Measurements from ENCODE around the gene SHMT2. TPM values are rescaled to one million over a fixed set of nuclear protein-coding genes. Genes with fewer than 3 reads are reported as not detected.

Gene SHMT2
- total and polyA plus RNA-seq, 2 of the 4 experiments (the other 2 are of a cell fraction), result 266 to 364 TPM

DNA sequence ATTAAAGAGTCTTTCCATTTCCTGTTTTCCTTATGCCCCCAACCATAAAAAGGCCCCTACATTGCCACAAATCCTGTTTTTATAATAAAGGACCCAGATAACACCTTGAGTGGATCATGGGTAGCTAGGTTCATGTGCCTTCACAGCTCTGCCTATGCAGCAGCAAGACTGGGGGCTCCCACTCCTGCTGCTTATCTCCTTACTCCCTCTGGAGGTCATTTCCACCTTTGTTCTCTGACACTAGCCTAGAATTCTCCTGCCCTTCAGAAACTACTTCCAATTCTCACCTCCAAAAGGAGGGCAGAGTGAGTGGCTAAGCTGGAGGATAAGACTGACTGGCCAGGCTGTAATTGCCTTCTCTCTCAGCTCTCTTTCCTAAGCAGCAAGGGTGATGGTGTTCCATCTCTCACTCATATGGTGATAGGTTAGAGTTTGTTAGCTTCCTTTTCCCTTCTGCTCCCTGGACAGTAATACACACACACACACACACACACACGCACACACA, 41.5 kb downstream of the SHMT2 start:
- Histone ChIP-seq H4K8ac (ENCODE audit: low read depth in 2 of 2, low read length in 2 of 2) (no peak overlapping the region), H2AFZ (replicated peaks; ENCODE audit: low read length, poor library complexity) (peak overlapping the region; percentile 17), H3K79me1 (ENCODE audit: low read depth in 1 of 2, low read length in 2 of 2) (0 out of 4 replicates have a peak, but pooled peaks cover 0 to 7% of the 10 kb centered on the region in 2 experiments), H3K9me3 (ENCODE audit: control insufficient read depth, insufficient read depth, low read length) (no peaks in the 10 kb centered on the region), H3K36me3 (ENCODE audit: control insufficient read depth, insufficient read depth, low read length) (peaks cover 23% of the 10 kb centered on the region), H2BK20ac (ENCODE audit: low read depth, low read length) (no peak overlapping the region), H3K18ac (ENCODE audit: low read depth, low read length) (no peak overlapping the region), H3K9me1 (ENCODE audit: insufficient read depth, low read length) (peaks cover 4% of the 10 kb centered on the region; the same call in 1 of the 2 replicates), H3K4me2 (ENCODE audit: low read depth, low read length) (no peak overlapping the region), H2BK120ac (ENCODE audit: low read depth, low read length) (no peak overlapping the region), H2AK9ac (replicated peaks; ENCODE audit: low read depth, low read length, poor library complexity) (no peak overlapping the region), H4K20me1 (ENCODE audit: insufficient read depth, low read length) (0 out of 2 replicates have a peak, but pooled peaks cover 5% of the 10 kb centered on the region), H3K9ac (ENCODE audit: low read depth, low read length) (no peak overlapping the region), H2BK15ac (ENCODE audit: low read depth, low read length) (no peak overlapping the region), H3K4me3 (ENCODE audit: insufficient read depth, low read depth, low read length) (no peak overlapping the region), H3K27ac (ENCODE audit: insufficient read depth, low read length) (no peak overlapping the region), H3K23ac (ENCODE audit: low read depth, low read length) (no peak overlapping the region), H2AK5ac (ENCODE audit: low read depth, low read length) (no peak overlapping the region), H2BK5ac (ENCODE audit: low read depth, low read length, poor library complexity, severe bottlenecking) (no peak overlapping the region), H3K27me3 (ENCODE audit: control insufficient read depth, insufficient read depth, low read length) (no peaks in the 10 kb centered on the region), H3K4me1 (ENCODE audit: control insufficient read depth, insufficient read depth, low read length) (peaks cover 5% of the 10 kb centered on the region; the same call in 1 of the 2 replicates), H3K4ac (ENCODE audit: low read depth, low read length) (no peak overlapping the region), H3K14ac (replicated peaks; ENCODE audit: low read depth, low read length) (no peak overlapping the region), H3K56ac (ENCODE audit: extremely low read depth, insufficient read depth, low read length) (no peak overlapping the region), H4K5ac (ENCODE audit: low read depth, low read length) (no peak overlapping the region), H4K91ac (ENCODE audit: insufficient read depth, low read depth, low read length) (no peak overlapping the region)
- POLR2A ChIA-PET (ENCODE audit: unreplicated experiment), result interaction anchor here (0.5 kb wide), 1 partner anchor 184 kb away, joined by 13 read pairs; the partner anchor contains the start of gene INHBE
- no CpG with 5 or more reads among the region's 1 CpG for WGBS, 2 experiments (ENCODE audit: extremely low coverage in 2 of 2, insufficient read length in 1 of 2)
- intact Hi-C loops (cut with micrococcal nuclease) (no loop called here), dilution Hi-C loops (cut with HindIII; ENCODE audit: low sequenced_read_pairs, unreplicated experiment) (no loop called here), in situ Hi-C loops (cut with MboI; ENCODE audit: low sequenced_read_pairs) (no loop called here)
- no TSS peak for BruUV-seq (replicated peaks)
- DNase-seq (no peak), ATAC-seq (ENCODE audit: low read depth) (no peak)
- CTCF ChIA-PET, result interaction anchor here (0.6 kb wide), 1 partner anchor 436 kb away, joined by 7 read pairs; no protein-coding TSS in a partner anchor
- TF ChIP-seq RAD21 (IDR thresholded peaks at IDR 0.05; ENCODE audit: low read length), result no peak
- TF ChIP-seq USF2 (IDR thresholded peaks at IDR 0.05; ENCODE audit: low read depth, low read length), result no peak
- TF ChIP-seq POLR2A (IDR thresholded peaks at IDR 0.05; ENCODE audit: low read depth, low read length), result no peak
- TF ChIP-seq CEBPB (IDR thresholded peaks at IDR 0.05; ENCODE audit: low read depth, low read length), result no peak
- TF ChIP-seq SMC3 (IDR thresholded peaks at IDR 0.05; ENCODE audit: low read depth, low read length), result no peak
- no peak for TF ChIP-seq NFE2L2 (IDR thresholded peaks at IDR 0.05; ENCODE audit: low read depth, low read length)
- no peak for TF ChIP-seq CTCF (conservative IDR thresholded peaks at IDR 0.05; ENCODE audit: low read depth, low read length)
- TF ChIP-seq CHD1 (IDR thresholded peaks at IDR 0.05; ENCODE audit: low read depth, low read length), result no peak
- no peak for TF ChIP-seq MAFK (IDR thresholded peaks at IDR 0.05; ENCODE audit: low read depth, low read length)
- TF ChIP-seq MAZ (IDR thresholded peaks at IDR 0.05; ENCODE audit: borderline replicate concordance, low read depth, low read length), result no peak
- no peak for TF ChIP-seq FOS (IDR thresholded peaks at IDR 0.05; ENCODE audit: low read depth, low read length)
- TF ChIP-seq RCOR1 (IDR thresholded peaks at IDR 0.05; ENCODE audit: insufficient replicate concordance, low read length), result no peak
- no peak for TF ChIP-seq BHLHE40 (IDR thresholded peaks at IDR 0.05; ENCODE audit: low read depth, low read length)
- no peak for TF ChIP-seq ELK1 (IDR thresholded peaks at IDR 0.05; ENCODE audit: borderline replicate concordance, low read depth, low read length)
- TF ChIP-seq RFX5 (IDR thresholded peaks at IDR 0.05; ENCODE audit: low read depth, low read length), result no peak
- no peak for TF ChIP-seq MXI1 (IDR thresholded peaks at IDR 0.05; ENCODE audit: borderline replicate concordance, low read depth, low read length)

All from IMR-90 (cell line).